ENCODE measurements around the gene PLXND1.

PLXND1 gene

GRCh38 chr3:129582799-129583198, 23.7 kb downstream of the PLXND1 start:
- DNase-seq = no peak

DNA sequence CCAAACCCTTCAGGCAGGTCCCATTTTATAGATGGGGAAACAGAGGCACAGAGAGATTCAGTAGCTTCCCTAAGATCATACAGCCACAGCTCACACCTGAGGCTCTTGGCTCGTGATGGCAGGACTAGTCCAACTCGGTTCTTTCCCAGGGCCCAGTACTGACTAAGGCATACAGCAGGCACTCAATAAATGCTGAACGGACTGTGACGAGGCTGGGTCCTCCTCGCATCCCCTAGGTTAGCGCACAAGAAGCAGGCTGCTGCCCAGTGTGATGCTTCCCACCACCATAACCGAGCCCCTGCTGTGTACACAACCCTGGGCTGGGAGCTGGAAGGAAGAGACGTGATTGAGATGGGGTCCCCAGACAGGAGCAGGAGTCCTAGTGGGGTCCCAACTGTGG, 24.9 kb downstream of the PLXND1 start:
- no peak for DNase-seq

DNA sequence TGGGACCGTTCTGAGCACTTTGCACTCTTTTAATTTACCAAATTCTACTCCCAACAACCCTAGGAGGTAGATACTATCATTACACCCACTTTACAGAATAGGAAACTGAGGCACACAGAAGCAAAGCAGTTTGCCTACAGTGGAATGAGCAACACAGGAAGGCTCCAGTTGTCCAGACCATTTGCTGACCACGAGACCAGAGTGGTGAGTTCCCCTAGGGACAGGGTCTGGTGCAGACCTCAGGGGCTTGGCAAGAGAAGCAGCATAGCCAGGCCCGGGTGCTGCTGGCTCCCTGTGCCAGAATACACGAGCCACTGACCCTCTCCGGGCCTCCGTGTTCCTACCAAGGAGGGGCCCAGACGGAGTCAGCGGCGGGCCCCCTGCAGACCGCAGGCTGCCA, 26.5 kb downstream of the PLXND1 start:
- no peak for DNase-seq

DNA sequence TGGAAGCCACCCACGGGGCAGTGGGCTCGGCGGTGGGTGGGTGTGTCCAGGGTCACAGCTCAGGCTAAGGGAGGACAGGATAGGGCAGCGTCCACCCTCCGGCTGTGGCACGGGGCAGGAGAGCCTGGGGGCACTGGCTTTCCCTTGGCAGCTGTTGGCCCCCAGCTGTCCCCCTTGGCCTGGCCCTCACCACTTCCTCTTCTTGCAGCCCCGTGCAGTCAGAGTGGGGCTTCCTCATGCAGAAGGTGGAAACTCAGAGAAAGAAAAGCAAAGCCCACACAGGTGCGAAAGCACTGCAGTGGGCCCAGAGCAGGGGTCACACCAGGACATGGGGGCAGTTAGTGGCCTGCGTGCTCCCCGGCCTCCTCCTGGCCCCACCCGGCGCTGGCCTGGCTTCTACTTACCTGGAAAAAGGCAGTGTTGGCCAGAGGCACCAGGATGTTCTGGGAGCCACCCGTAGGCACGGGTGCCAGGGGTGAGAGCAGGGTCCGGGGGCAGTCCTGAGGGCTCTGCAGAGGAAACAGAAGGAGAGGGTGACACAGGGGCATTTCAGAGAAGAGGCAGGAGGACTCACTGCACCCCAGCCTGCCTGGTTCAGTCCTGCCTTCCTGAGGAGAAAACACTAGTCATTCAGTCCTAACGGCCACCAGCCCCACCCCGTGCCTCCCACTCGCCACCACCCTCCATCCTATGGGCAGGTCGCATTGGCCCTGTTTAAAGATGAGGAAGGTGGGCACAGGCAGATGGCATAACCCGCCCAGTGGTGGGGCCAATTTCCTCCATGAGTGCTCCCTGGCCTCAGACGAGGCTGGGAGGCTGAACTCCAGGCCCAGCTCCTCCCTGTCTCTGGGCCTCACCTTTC, 28.3 kb downstream of the PLXND1 start:
- peak; percentile 53 to 88 for DNase-seq

DNA sequence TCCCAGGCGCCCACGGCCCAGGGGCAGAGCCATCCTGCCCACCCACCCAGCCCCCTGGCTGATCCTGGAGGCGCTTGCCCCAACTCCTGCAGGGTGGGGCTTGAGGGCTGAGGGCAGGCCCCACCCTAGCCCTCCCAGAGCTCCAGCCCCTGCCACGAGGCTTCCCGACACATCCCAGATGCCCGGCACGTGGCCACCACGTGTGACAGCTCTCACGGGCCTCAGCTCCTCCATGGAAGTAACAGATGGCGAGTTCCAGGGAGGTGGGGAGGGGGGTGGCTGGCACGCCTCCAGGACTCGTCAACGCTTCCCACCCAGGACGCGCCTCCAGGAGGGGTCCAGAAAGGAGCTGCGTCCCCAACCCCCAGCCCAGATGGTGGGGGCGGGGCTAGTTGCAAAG, 29.1 kb downstream of the PLXND1 start:
- DNase-seq = no peak

- peak; percentile 28 to 88 for DNase-seq
Measured at GRCh38 chr3:129576514-129577352, 29.7 kb downstream of the PLXND1 start.

GRCh38 chr3:129575997-129576384, 30.5 kb downstream of the PLXND1 start:
- DNase-seq = no peak

DNA sequence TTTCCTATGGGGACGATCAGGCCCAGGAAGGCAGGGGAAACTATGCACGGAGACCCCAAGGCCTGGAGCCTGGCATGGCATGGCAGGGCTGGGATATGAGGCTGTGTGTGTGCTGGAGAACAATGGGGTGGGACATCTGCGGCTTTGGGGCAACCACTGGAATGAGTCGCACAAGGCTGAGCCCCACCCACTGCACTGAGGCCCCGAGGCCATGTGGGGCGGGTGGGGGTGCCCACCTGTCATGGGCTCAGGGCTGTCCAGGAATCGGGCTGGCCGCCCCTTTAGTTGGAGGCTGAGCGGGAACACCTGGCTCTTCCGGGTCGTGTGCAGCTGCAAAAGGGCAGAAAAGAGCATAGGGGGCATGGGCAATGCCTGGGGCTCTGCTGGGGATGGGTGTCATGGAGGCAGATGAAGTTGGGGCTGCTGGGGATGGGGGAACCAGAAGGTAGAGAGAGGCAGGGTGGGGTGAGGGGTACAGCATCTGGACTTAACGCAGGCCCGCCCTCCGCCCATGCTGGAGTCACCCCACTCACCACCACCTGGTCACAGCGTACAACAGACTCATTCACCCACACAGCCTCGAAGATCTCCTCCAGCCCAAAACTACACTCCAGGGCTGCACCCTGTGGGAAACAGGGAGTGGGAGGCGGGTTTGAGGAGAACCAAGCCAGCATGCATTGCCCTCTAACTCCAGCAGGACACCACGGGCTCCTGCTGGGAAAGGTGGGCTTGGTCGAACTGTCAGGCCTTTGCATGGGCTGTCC, 31.1 kb downstream of the PLXND1 start:
- DNase-seq = no peak

DNA sequence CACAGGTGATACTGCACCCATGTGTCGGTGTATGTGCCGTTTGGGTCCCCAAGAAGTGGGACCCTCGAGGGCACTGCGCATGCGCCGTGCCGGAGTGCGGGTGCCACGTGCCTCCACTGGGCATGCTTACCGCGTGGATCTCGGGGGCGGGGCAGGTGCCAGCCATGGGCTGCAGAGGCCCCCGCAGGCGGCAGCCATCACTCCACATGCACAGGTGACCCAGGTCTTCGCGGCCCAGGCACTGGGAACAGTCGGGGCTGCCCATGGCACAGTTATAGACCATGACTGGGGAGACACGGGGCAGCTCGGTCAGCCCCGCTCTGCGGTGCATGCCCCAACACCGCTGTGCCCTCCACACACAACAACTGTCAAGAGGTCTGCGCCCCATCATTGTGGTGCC, 32.3 kb downstream of the PLXND1 start:
- no peak for DNase-seq

DNA sequence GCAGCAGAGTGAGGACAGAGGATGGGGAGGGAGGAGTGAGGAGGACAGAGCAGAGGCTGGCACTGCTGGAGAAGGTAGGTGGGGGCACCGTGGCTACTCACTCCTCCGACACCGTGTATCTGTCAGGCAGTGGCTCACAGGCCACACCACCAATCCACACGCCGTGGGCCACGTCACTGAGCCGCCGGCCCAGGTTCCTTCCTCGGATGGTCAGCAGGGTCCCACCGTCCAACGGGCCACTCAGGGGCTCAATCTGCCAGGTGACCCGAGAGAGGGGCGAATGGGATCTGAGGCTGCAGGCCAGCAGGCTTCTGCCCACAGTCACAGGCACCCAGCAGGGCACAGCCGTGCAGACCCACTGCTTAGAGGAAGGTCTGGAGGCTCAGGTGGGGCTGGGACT, 33.0 kb downstream of the PLXND1 start:
- DNase-seq = no peak

GRCh38 chr3:129572603-129573002, 33.9 kb downstream of the PLXND1 start:
- no peak for DNase-seq

GRCh38 chr3:129571605-129572547, 34.6 kb downstream of the PLXND1 start:
- no peak for DNase-seq

DNA sequence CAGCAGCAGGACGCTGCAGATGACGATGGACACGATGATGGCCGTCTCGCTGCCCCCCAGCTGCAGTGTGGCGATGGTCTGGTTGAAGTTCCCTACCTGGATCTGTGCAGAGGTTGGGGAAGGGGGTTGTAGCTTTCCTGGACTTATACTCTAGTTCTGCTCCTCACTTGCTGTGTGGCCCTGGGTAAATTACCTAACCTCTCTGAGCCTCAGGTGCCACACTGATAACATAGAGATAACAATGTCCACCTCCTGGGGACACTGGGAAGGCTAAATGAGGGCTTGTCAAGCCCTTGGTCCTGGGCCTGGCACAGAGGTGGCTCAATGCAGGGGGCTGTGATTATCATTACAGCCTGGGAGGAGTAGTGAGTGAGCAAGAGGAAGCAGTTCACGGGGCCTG, 36.6 kb downstream of the PLXND1 start:
- DNase-seq = no peak

DNA sequence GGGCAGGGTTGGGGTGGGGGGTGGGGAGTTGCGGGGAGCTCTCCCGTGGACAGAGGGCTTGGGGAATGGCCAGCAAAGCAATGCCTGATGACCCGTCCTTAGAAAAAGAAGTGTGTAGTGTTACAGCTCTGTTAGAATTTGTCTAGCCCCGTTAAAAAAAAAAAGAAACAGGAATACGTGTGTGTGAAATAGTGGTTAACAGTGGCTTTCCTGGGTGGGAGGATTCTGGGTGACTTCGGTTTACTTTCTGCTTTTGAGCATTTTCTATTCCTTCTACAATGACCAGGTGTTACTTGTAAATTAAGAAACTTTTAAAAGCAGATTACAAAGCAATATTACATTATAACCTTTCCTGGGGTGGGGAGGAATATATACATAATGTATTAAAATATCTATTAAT, 38.5 kb downstream of the PLXND1 start:
- no peak for DNase-seq

- no peak for DNase-seq
Measured at GRCh38 chr3:129567176-129567705, 39.2 kb downstream of the PLXND1 start.

DNA sequence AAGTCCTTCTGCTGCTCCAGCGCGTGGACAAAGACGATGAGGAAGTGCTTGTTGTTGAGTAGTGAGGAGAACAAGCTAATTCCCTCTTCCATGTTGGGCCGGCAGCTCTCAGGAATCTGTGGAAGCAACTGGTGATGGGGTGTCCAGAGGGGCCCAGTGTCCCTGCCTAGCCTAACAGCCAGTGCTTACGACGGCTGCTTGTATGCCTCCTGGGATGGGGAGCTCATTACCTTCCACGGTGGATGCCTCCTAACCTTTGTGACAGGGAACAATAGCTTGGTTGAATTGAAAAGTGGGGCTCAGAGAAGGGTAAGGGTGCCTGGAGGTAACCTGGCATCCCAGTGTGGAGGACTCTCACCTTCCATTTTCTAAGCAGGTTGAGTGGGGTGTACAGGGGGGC, 40.6 kb downstream of the PLXND1 start:
- no peak for DNase-seq

DNA sequence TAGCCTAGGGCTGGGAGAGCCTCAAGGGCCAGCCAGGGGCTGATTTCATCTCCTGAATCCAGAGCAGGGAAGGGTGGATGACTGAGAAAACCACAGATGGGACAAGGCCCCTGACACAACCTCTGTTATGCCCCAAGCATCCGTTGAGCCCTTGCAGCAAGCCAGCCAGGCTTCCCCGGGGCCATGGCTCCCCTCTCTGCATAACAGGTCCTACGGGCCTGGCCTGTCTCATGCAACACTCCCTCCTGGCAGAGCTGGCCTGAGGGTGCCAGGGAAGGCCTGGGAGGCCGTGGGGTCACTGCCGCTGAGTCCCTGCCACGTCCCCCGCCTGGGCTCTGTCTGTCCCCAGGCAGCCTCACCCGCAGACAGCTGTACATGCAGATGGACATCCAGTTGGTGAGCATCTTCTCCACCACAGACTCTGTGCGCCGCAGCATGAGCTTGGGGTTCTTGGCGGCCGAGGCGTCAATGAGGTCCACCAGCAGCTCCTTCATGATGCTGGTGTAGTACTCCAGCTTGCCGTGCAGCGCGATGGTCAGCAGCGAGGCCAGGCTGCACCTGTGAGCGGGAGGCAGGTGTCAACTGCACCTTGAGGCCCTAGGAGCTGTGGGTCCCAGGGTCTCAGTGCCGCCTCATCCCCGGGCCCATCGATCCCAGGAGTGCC, 41.4 kb downstream of the PLXND1 start:
- no peak for DNase-seq

DNA sequence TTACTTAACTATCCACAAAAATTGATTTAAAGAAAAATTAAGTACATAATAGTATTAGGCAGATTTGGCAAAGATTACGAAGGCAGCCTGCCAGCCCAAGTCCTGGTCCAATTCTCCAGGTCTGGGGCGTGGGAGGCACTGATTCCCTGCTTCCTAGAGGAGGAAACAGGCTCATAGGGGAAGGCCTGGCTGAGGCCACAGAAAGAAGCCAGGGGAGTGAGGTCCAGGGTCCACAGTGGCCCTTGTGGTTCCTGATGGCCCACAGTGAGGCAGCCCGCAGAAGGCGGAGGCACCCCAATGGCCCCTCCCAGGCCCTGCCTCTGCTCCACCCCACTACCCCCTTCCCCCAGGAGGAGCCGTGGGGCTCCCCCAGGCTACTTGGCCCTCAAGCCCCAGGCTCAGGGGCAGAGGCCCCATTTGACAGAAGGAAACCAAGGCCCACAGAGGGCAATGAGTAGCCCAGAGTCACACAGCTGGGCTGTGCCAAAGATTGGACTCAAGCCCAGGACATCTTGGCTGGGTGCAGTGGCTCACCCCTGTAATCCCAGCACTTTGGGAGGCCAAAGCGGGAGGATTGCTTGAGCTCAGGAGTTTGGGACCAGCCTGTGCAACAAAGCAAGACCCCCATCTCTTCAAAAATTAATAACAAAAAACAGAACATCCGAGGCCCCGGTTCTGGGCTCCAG, 42.5 kb downstream of the PLXND1 start:
- DNase-seq = no peak

DNA sequence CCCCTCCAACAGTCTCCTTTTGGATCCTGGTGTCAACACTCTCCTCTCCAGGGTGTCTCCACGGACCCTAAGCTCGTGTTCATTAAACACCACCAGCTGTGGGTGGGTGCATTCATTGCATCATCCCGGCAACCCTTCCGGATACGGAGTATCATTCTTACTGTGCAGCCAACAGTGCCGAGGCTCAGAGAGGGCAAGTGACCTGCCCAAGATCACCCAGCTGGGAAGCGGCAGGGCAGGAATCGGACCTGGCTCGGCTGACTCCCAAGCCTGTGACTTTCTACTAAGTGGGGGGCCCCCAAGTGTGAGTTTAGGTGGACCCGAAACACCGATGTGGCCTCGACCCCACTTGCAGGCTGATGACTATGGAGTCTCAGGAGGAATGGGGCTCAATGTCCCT, 43.1 kb downstream of the PLXND1 start:
- DNase-seq = no peak

- DNase-seq = no peak
Measured at GRCh38 chr3:129562803-129563202, 43.7 kb downstream of the PLXND1 start.

Measured in bone marrow (tissue), 2 donors.